ENCODE results near the gene ZBTB7C. TPM values are rescaled to one million over a fixed set of nuclear protein-coding genes. Genes with fewer than 3 reads are reported as not detected.

Gene ZBTB7C
- total and polyA plus RNA-seq, 10 of the 15 experiments (the other 5 are each of a cell fraction or from before 2014, with no cell fraction given) = under 0.01 to 0.08 (median 0.01) TPM; not detected in 7

DNA sequence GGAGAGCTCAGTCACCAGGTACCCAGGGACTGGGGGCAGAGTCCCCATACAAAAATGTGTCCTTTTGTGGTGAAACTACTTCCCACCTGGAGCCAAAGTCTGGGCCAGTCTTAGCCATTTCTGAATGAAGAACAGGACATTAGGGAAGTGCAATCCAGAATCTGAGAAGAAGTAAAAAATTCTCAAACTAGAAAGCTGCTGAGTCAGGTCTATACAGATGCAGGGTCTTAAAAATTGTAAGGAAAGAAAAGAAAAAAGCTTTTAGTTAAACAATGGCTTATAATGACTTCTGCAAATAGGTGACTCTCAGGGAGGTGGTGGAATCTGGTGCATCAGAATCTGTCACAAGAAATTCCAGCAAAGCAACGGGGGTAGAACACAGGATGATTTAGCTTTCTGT is 13.5 kb downstream of the ZBTB7C start:
- TF ChIP-seq EGR1 (IDR thresholded peaks at IDR 0.05; ENCODE audit: borderline replicate concordance in 1 of 2, low read depth in 2 of 2, low read length in 2 of 2) (no peak), SUPT20H (IDR thresholded peaks at IDR 0.05; ENCODE audit: borderline replicate concordance, control insufficient read depth, low read depth, low read length) (no peak), BACH1 (IDR thresholded peaks at IDR 0.05; ENCODE audit: borderline replicate concordance) (no peak), EED (IDR thresholded peaks at IDR 0.05; ENCODE audit: low read depth) (no peak), USF1 (IDR thresholded peaks at IDR 0.05; ENCODE audit: borderline replicate concordance, extremely low read length, insufficient read depth, low read depth, low read length) (no peak), GATAD2B (conservative IDR thresholded peaks at IDR 0.05; ENCODE audit: low read depth) (no peak), BCL11A (IDR thresholded peaks at IDR 0.05; ENCODE audit: low read depth, low read length) (no peak), SKIL (IDR thresholded peaks at IDR 0.05; ENCODE audit: low read depth, poor library complexity, severe bottlenecking) (no peak), JUNB (IDR thresholded peaks at IDR 0.05) (no peak), MYC (IDR thresholded peaks at IDR 0.05; ENCODE audit: insufficient read depth, insufficient read length, insufficient replicate concordance, low read length, severe bottlenecking) (no peak)
- TF ChIP-seq, protein P1, sequence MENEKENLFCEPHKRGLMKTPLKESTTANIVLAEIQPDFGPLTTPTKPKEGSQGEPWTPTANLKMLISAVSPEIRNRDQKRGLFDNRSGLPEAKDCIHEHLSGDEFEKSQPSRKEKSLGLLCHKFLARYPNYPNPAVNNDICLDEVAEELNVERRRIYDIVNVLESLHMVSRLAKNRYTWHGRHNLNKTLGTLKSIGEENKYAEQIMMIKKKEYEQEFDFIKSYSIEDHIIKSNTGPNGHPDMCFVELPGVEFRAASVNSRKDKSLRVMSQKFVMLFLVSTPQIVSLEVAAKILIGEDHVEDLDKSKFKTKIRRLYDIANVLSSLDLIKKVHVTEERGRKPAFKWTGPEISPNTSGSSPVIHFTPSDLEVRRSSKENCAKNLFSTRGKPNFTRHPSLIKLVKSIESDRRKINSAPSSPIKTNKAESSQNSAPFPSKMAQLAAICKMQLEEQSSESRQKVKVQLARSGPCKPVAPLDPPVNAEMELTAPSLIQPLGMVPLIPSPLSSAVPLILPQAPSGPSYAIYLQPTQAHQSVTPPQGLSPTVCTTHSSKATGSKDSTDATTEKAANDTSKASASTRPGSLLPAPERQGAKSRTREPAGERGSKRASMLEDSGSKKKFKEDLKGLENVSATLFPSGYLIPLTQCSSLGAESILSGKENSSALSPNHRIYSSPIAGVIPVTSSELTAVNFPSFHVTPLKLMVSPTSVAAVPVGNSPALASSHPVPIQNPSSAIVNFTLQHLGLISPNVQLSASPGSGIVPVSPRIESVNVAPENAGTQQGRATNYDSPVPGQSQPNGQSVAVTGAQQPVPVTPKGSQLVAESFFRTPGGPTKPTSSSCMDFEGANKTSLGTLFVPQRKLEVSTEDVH (IDR thresholded peaks at IDR 0.05; ENCODE audit: low read depth, partially characterized antibody) = no peak
- in situ Hi-C loops (cut with MboI) (no loop called here), intact Hi-C loops (cut with micrococcal nuclease; ENCODE audit: unreplicated experiment) (no loop called here)
- BruUV-seq (replicated peaks) = no TSS peak
- POLR2A ChIA-PET = no interaction called here
- Histone ChIP-seq H3K27me3 (replicated peaks in 1 of 2; ENCODE audit: control insufficient read depth in 2 of 2, insufficient read depth in 2 of 2, low read length in 1 of 2) (peaks cover 2 to 3% of the 10 kb centered on the region in 2 experiments; a peak in 2 of 4 replicates), H3K4me3 (no peak overlapping the region), H3K4me2 (ENCODE audit: control insufficient read depth, insufficient read depth) (no peak overlapping the region), H3K36me3 (ENCODE audit: control insufficient read depth in 2 of 2, insufficient read depth in 2 of 2, low read length in 1 of 2) (no peaks in the 10 kb centered on the region), H2AFZ (ENCODE audit: control insufficient read depth, low read depth, low read length) (no peak overlapping the region), H4K20me1 (ENCODE audit: control insufficient read depth, insufficient read depth) (no peaks in the 10 kb centered on the region), H3K27ac (ENCODE audit: control insufficient read depth, insufficient read depth) (no peak overlapping the region), H3K4me1 (ENCODE audit: control insufficient read depth, insufficient read depth, low read length) (no peaks in the 10 kb centered on the region), H3K9me3 (replicated peaks; ENCODE audit: control insufficient read depth, insufficient read depth, low read length) (no peaks in the 10 kb centered on the region), H3K9ac (ENCODE audit: control insufficient read depth, insufficient read depth, low read length) (no peak overlapping the region), H3K79me2 (ENCODE audit: control insufficient read depth, insufficient read depth, low read length) (no peaks in the 10 kb centered on the region)
- no peak for ATAC-seq
- RAD21 ChIA-PET (ENCODE audit: unreplicated experiment) = no interaction called here
- DNase-seq (ENCODE audit: low read depth, low spot score) = no peak
- CTCF ChIA-PET = interaction anchor here (0.8 kb wide), 1 partner anchor 50 kb away, joined by 3 read pairs; no protein-coding TSS in a partner anchor
- 0% methylated on average over 1 of the region's 1 CpG for WGBS (ENCODE audit: insufficient coverage, insufficient replicate concordance, low lambda C conversion rate, missing lambda C conversion rate)
- SMC1A ChIA-PET (ENCODE audit: uncharacterized antibody, unreplicated experiment) = no interaction called here
- no peak for FAIRE-seq

Measured in GM12878 (cell line).